ENCODE results near the gene SLC25A29.
A peak's percentile ranks its signal among the peaks of the same experiment; 100 is the strongest.

Gene SLC25A29

DNA sequence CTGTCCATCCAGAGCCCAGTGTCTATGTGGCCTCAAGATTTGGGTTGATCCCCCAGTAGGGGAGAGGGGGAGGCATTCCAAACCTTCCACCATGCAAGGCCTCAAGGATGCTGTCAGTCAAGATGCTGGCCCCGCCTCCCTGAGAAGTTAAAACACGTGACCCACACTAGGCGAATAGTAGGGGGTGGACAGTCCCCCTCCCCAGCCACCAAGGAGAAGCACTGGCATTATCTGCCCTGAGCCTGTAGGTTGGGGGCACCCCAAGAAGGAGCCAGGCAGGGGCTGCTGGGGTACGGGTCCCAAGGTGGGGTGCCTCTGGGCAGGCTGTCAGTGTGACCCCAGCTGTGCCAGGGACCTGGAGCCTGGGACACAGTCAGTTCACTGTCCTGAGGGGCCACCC is 2.3 kb downstream of the SLC25A29 start:
- POLR2A ChIA-PET, result no interaction called here
- Histone ChIP-seq H3K9me3 (ENCODE audit: control insufficient read depth, insufficient read depth, low read depth, low read length) (no peaks in the 10 kb centered on the region), H3K36me3 (ENCODE audit: control insufficient read depth in 2 of 2, insufficient read depth in 1 of 2, low read length in 2 of 2) (peaks cover 0 to under 1% of the 10 kb centered on the region in 2 experiments; a peak in 2 of 3 replicates), H3K27ac (ENCODE audit: extremely low read depth, low read depth, low read length) (no peak overlapping the region), H3K4me3 (ENCODE audit: low read depth, low read length) (no peak overlapping the region), H3K4me1 (ENCODE audit: control insufficient read depth, insufficient read depth, low read length) (peaks cover 2% of the 10 kb centered on the region; the same call in 1 of the 2 replicates)
- TF ChIP-seq ZNF623 (tag by site-specific recombination; IDR thresholded peaks at IDR 0.05) (no peak), ZNF704 (tag by site-specific recombination; IDR thresholded peaks at IDR 0.05) (no peak), SALL2 (tag by site-specific recombination; IDR thresholded peaks at IDR 0.05; ENCODE audit: borderline replicate concordance) (no peak), ZNF19 (tag by site-specific recombination; IDR thresholded peaks at IDR 0.05; ENCODE audit: low read depth) (no peak)
- CTCF ChIA-PET, result interaction anchor here (0.7 to 3.4 kb wide), 4 partner anchors 16 to 81 kb away, joined by 3 to 15 read pairs (median 6); no protein-coding TSS in a partner anchor

GRCh38 chr14:100303179-100303578 is 3.1 kb downstream of the SLC25A29 start:
- ChIA-PET CTCF (interaction anchor here (0.6 to 3.4 kb wide), 15 partner anchors 9 to 1073 kb away, joined by 3 to 15 read pairs (median 4); no protein-coding TSS in a partner anchor), POLR2A (interaction anchor here (0.7 kb wide), 1 partner anchor 72 kb away, joined by 3 read pairs; a partner anchor contains a TSS)
- Histone ChIP-seq H3K4me3 (ENCODE audit: low read depth, low read length) (no peak overlapping the region), H3K9me3 (ENCODE audit: control insufficient read depth, insufficient read depth, low read depth, low read length) (no peaks in the 10 kb centered on the region), H3K36me3 (ENCODE audit: control insufficient read depth in 2 of 2, insufficient read depth in 1 of 2, low read length in 2 of 2) (peaks cover 0 to 6% of the 10 kb centered on the region in 2 experiments; a peak in 2 of 3 replicates), H3K4me1 (ENCODE audit: control insufficient read depth, insufficient read depth, low read length) (peaks cover 2% of the 10 kb centered on the region; the same call in 1 of the 2 replicates), H3K27ac (ENCODE audit: extremely low read depth, low read depth, low read length) (no peak overlapping the region)
- TF ChIP-seq, protein P1, sequence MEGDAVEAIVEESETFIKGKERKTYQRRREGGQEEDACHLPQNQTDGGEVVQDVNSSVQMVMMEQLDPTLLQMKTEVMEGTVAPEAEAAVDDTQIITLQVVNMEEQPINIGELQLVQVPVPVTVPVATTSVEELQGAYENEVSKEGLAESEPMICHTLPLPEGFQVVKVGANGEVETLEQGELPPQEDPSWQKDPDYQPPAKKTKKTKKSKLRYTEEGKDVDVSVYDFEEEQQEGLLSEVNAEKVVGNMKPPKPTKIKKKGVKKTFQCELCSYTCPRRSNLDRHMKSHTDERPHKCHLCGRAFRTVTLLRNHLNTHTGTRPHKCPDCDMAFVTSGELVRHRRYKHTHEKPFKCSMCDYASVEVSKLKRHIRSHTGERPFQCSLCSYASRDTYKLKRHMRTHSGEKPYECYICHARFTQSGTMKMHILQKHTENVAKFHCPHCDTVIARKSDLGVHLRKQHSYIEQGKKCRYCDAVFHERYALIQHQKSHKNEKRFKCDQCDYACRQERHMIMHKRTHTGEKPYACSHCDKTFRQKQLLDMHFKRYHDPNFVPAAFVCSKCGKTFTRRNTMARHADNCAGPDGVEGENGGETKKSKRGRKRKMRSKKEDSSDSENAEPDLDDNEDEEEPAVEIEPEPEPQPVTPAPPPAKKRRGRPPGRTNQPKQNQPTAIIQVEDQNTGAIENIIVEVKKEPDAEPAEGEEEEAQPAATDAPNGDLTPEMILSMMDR (tag by site-specific recombination; IDR thresholded peaks at IDR 0.05), result peak; percentile 52; the same call in 1 of the 2 replicates
- peak; percentile 19; the same call in 1 of the 2 replicates for TF ChIP-seq ZNF654 (tag by site-specific recombination; IDR thresholded peaks at IDR 0.05; ENCODE audit: low read depth)
- TF ChIP-seq ZNF2 (tag by site-specific recombination; IDR thresholded peaks at IDR 0.05), result 0 out of 2 replicates have a peak, but pooled peaks have one; percentile 56
- TF ChIP-seq ZNF175 (tag by site-specific recombination; IDR thresholded peaks at IDR 0.05), result no peak
- TF ChIP-seq PRDM1 (tag by site-specific recombination; IDR thresholded peaks at IDR 0.05), result no peak
- no peak for TF ChIP-seq ZNF639 (tag by site-specific recombination; IDR thresholded peaks at IDR 0.05)
- peak; percentile 43 for TF ChIP-seq GLIS2 (tag by site-specific recombination; IDR thresholded peaks at IDR 0.05)

DNA sequence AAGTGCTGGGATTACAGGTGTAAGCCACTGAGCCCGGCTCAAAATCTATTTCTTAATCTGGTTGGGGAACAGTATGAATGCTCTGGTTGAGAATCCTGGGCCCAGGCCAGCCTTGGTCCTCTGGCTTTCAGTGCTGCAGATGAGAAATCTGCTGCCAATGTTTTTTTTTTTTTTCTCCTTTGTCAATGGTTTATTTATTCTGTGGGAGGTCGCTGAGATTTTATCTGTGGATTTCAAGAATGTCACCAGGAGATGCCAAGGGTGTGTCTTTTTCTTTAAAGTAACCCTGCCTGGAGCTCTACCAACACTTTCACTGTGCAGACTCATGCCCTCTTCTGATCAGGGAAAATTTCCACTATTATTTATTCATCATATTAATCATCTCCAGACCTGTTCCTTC is 3.6 kb downstream of the SLC25A29 start:
- Histone ChIP-seq H3K9me3 (ENCODE audit: control insufficient read depth, insufficient read depth, low read depth, low read length) (no peaks in the 10 kb centered on the region), H3K4me1 (ENCODE audit: control insufficient read depth, insufficient read depth, low read length) (peaks cover 2% of the 10 kb centered on the region; the same call in 1 of the 2 replicates), H3K27ac (ENCODE audit: extremely low read depth, low read depth, low read length) (no peak overlapping the region), H3K36me3 (ENCODE audit: control insufficient read depth in 2 of 2, insufficient read depth in 1 of 2, low read length in 2 of 2) (peaks cover 0 to 6% of the 10 kb centered on the region in 2 experiments; a peak in 2 of 3 replicates), H3K4me3 (ENCODE audit: low read depth, low read length) (no peak overlapping the region)
- ChIA-PET CTCF (interaction anchor here (0.6 to 3.4 kb wide), 13 partner anchors 8 to 786 kb away, joined by 3 to 15 read pairs (median 5); no protein-coding TSS in a partner anchor), POLR2A (interaction anchor here (0.7 kb wide), 1 partner anchor 72 kb away, joined by 3 read pairs; a partner anchor contains a TSS)
- TF ChIP-seq ZNF23 (tag by site-specific recombination; IDR thresholded peaks at IDR 0.05; ENCODE audit: borderline replicate concordance), result no peak
- TF ChIP-seq KLF1 (tag by site-specific recombination; IDR thresholded peaks at IDR 0.05), result peak; percentile 77
- TF ChIP-seq ZNF221 (tag by site-specific recombination; IDR thresholded peaks at IDR 0.05; ENCODE audit: borderline replicate concordance), result no peak
- TF ChIP-seq KLF17 (tag by site-specific recombination; IDR thresholded peaks at IDR 0.05), result 0 out of 2 replicates have a peak, but pooled peaks have one; percentile 50
